Ovary (tissue), 3 donors: ENCODE results near the gene VWDE.

ENCODE experiments used
- EP300 ChIP-seq: sonication (generic); formaldehyde crosslinking; IDR thresholded peaks from one replicate; pipeline ENCODE4 v1.6.1; 2017; ENCODE audit warnings: antibody characterized with exemption
- POLR2A ChIP-seq: fragments of 450-650 bp; IDR thresholded peaks from one replicate; pipeline ENCODE4 v1.6.1; 2017; ENCODE audit warnings: antibody characterized with exemption, mild to moderate bottlenecking, moderate library complexity
- TF ChIP-seq, protein P1 (sequence below), 3 donors: fragments of 450-650 bp in 2 of 3; fragments of 200-600 bp in 1 of 3; IDR thresholded peaks; one replicate each; pipeline versions ENCODE4 v1.5.1 to v1.8.0; 2016 to 2022; ENCODE audit warnings: antibody characterized with exemption in 3 of 3, mild to moderate bottlenecking in 1 of 3
- donor health status: DM: no; HTN: no; CAD: no.

GRCh38 chr7:12360948-12361347 is 42.7 kb downstream of the VWDE start:
- TF ChIP-seq, protein P1, sequence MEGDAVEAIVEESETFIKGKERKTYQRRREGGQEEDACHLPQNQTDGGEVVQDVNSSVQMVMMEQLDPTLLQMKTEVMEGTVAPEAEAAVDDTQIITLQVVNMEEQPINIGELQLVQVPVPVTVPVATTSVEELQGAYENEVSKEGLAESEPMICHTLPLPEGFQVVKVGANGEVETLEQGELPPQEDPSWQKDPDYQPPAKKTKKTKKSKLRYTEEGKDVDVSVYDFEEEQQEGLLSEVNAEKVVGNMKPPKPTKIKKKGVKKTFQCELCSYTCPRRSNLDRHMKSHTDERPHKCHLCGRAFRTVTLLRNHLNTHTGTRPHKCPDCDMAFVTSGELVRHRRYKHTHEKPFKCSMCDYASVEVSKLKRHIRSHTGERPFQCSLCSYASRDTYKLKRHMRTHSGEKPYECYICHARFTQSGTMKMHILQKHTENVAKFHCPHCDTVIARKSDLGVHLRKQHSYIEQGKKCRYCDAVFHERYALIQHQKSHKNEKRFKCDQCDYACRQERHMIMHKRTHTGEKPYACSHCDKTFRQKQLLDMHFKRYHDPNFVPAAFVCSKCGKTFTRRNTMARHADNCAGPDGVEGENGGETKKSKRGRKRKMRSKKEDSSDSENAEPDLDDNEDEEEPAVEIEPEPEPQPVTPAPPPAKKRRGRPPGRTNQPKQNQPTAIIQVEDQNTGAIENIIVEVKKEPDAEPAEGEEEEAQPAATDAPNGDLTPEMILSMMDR (IDR thresholded peaks at IDR 0.05) = no peak
- TF ChIP-seq EP300 (no peak), POLR2A (no peak)
